ENCODE results near the gene ADRA1B.

ADRA1B gene

DNA sequence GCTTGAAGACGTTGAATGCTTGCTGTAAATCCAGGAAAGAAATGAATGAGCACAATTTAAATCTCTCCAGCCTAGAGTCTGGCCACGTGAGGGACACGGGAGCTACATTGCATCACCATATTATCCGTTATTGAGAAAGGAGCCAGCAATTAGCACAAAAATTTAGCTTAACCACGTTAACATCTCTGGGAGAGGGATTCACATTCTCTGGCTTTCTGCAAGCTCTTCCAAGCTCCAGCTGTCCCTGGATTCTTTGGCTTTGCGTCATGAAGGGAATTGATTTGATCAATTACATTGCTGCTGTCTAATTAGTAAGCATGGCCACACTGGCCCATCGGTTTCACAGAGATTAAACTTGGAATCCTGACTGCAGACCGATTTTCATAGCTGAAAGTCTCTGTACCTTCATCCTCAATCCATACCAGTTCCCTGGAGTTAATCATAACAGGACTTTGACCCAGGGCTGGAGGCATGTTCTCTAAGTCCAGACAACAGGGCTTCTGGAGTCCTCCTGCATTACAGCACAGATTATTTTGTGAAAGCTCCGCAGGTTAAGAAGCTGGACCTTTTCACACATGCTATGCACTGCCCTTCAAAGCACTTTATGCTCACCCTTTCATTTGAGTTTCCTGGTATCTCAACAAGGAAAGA is 31.6 kb downstream of the ADRA1B start:
- H3K4me3 ChIP-seq (ENCODE audit: low read depth, low read length): no peak overlapping the region
- TF ChIP-seq, protein P1, sequence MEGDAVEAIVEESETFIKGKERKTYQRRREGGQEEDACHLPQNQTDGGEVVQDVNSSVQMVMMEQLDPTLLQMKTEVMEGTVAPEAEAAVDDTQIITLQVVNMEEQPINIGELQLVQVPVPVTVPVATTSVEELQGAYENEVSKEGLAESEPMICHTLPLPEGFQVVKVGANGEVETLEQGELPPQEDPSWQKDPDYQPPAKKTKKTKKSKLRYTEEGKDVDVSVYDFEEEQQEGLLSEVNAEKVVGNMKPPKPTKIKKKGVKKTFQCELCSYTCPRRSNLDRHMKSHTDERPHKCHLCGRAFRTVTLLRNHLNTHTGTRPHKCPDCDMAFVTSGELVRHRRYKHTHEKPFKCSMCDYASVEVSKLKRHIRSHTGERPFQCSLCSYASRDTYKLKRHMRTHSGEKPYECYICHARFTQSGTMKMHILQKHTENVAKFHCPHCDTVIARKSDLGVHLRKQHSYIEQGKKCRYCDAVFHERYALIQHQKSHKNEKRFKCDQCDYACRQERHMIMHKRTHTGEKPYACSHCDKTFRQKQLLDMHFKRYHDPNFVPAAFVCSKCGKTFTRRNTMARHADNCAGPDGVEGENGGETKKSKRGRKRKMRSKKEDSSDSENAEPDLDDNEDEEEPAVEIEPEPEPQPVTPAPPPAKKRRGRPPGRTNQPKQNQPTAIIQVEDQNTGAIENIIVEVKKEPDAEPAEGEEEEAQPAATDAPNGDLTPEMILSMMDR (IDR thresholded peaks at IDR 0.05; ENCODE audit: low read depth, low read length): no peak
- TF ChIP-seq, protein P2, sequence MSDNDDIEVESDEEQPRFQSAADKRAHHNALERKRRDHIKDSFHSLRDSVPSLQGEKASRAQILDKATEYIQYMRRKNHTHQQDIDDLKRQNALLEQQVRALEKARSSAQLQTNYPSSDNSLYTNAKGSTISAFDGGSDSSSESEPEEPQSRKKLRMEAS (IDR thresholded peaks at IDR 0.05; ENCODE audit: low read depth, low read length): peak; percentile 73
- TF ChIP-seq POLR2A (IDR thresholded peaks at IDR 0.05; ENCODE audit: extremely low read depth, insufficient read length) (no peak), MYC (IDR thresholded peaks at IDR 0.05; ENCODE audit: low read depth, low read length) (no peak)
- peak; percentile 60 for DNase-seq (ENCODE audit: low read depth)

DNA sequence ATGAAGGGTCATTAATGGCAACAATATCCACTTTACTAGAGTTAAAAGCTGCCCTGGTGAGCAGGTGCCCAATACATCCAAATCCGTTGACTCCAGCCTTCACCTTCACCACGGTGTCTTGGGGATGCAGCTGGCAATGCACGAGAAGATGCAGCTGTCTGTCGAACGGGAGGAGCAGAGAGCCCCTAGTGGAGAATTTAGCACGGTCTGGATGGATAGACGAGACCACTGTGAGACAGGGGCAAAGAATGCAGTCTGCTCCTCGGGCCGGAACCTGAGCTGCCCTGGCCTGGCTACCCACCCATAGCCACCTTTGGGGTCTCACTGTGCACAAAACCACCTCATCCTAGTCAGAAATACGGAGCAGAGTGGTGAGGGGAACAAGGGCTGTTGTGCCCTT is 35.1 kb downstream of the ADRA1B start:
- DNase-seq (ENCODE audit: low read depth): no peak
- no peak overlapping the region for H3K4me3 ChIP-seq (ENCODE audit: low read depth, low read length)
- no peak for TF ChIP-seq POLR2A (IDR thresholded peaks at IDR 0.05; ENCODE audit: extremely low read depth, insufficient read length)
- TF ChIP-seq, protein P1 (IDR thresholded peaks at IDR 0.05; ENCODE audit: low read depth, low read length): peak; percentile 5
- no peak for TF ChIP-seq MYC (IDR thresholded peaks at IDR 0.05; ENCODE audit: low read depth, low read length)
- TF ChIP-seq, protein P2 (IDR thresholded peaks at IDR 0.05; ENCODE audit: low read depth, low read length): no peak

DNA sequence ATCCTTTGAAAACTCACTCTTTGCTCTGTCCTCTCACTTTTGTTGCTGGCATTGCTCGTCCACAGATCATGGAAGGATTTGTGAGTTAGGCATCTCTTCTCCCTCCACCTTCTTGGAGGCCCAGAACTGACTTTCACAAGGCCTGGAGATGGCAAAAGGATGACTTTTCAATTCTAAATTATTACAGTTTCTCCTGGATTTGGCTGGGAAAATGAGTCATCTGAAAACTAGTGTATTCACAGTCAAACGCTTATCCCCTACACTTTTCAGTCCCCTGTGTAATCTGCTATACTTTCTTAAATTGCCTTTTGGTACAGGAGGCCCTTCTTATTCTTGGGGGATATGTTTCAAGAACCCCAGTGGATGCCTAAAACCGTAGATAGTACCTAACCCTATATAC is 35.6 kb downstream of the ADRA1B start:
- TF ChIP-seq, protein P2 (IDR thresholded peaks at IDR 0.05; ENCODE audit: low read depth, low read length): no peak
- TF ChIP-seq MYC (IDR thresholded peaks at IDR 0.05; ENCODE audit: low read depth, low read length): no peak
- TF ChIP-seq POLR2A (IDR thresholded peaks at IDR 0.05; ENCODE audit: extremely low read depth, insufficient read length): no peak
- TF ChIP-seq, protein P1 (IDR thresholded peaks at IDR 0.05; ENCODE audit: low read depth, low read length): no peak
- no peak overlapping the region for H3K4me3 ChIP-seq (ENCODE audit: low read depth, low read length)
- no peak for DNase-seq (ENCODE audit: low read depth)

DNA sequence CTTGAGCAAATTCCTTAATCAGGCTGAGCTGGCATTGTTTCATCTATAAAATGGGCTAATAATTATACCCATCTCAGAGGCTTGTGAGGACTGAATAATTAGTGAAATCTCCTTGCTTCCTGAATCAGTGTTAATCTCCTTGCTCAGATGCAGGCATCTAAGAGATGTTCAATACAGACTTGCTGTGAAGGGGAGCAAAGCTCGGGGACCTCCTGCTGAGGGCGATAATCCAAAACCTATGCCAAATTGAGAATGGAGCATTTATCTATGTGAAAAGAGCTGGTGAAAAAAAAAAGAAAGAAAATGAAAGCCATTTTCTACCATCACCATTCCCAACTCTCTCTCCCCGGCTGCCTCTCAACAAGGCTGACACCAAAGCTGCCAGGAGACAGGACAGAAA is 37.3 kb downstream of the ADRA1B start:
- H3K4me3 ChIP-seq (ENCODE audit: low read depth, low read length): no peak overlapping the region
- TF ChIP-seq MYC (IDR thresholded peaks at IDR 0.05; ENCODE audit: low read depth, low read length) (no peak), POLR2A (IDR thresholded peaks at IDR 0.05; ENCODE audit: extremely low read depth, insufficient read length) (no peak)
- TF ChIP-seq, protein P2 (IDR thresholded peaks at IDR 0.05; ENCODE audit: low read depth, low read length): no peak
- TF ChIP-seq, protein P1 (IDR thresholded peaks at IDR 0.05; ENCODE audit: low read depth, low read length): no peak
- DNase-seq (ENCODE audit: low read depth): no peak

DNA sequence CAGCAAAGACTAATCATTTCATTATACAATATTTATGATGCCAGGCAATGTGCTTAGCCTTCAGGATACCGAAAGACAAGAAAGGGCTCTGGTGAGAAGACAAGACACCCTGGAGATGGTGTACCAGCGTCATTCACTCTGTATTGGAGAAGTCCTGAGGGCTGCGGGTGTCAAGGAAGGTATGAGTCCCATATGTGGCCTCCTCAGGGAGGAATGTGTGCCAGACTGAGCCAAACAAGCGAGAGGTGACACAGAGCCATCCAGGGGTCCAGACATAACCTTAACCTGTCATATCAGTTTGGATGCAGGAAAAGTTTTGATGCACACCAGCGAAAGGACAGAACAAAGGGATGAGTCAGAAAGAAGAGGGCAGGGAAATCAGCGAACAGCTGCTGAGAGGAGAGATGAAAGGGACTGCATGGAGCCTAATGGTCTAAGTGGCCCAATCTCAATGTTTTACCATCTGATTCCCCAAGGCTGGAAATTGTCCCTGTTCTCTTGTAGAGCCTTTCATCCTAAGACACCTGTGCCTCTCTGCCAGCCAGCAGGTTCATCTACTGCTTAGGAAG is 38.9 kb downstream of the ADRA1B start:
- no peak overlapping the region for H3K4me3 ChIP-seq (ENCODE audit: low read depth, low read length)
- TF ChIP-seq, protein P2 (IDR thresholded peaks at IDR 0.05; ENCODE audit: low read depth, low read length): no peak
- no peak for DNase-seq (ENCODE audit: low read depth)

DNA sequence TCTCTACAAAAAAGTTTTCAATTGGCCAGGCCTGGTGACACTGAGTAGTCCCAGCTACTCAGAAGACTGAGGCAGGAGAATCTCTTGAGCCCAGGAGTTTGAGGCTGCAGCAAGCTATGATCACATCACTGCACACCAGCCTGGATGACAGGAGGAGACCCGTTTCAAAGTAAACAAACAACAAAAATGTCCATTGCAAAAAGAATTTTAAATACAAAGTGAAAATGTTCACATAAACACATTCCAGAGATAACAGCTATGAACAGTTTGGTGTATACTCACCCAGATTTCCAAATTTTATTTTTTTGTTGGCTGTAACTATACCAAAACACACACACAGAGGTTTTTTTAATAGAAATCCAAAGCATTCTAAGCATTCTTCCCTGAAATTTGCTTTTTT is 39.8 kb downstream of the ADRA1B start:
- H3K4me3 ChIP-seq (ENCODE audit: low read depth, low read length): no peak overlapping the region
- TF ChIP-seq, protein P2 (IDR thresholded peaks at IDR 0.05; ENCODE audit: low read depth, low read length): no peak
- TF ChIP-seq, protein P1 (IDR thresholded peaks at IDR 0.05; ENCODE audit: low read depth, low read length): no peak
- TF ChIP-seq MYC (IDR thresholded peaks at IDR 0.05; ENCODE audit: low read depth, low read length) (no peak), POLR2A (IDR thresholded peaks at IDR 0.05; ENCODE audit: extremely low read depth, insufficient read length) (no peak)
- DNase-seq (ENCODE audit: low read depth): no peak

Measured in NB4 (cell line).